Measurements from ENCODE around the gene CEACAM18. TPM values are rescaled to one million over a fixed set of nuclear protein-coding genes. Genes with fewer than 3 reads are reported as not detected.
"Not testable (repeated sequence)": the region's sequence is repeated elsewhere in the genome, so short reads cannot be mapped to it uniquely, and the experiment has no call there.

CEACAM18 gene
- total RNA-seq, 1 donor from 2014 or later = not detected

- Histone ChIP-seq H3K4me3 (ENCODE audit: low read depth, low read length) (no peak overlapping the region), H3K27me3 (ENCODE audit: control insufficient read depth, insufficient read depth, low read length) (no peaks in the 10 kb centered on the region), H3K36me3 (ENCODE audit: control insufficient read depth, insufficient read depth, low read length) (no peaks in the 10 kb centered on the region)
- DNase-seq (ENCODE audit: low read depth) = peak; percentile 2
- TF ChIP-seq CTCF (IDR thresholded peaks at IDR 0.05; ENCODE audit: insufficient read depth, low read length, severe bottlenecking) = no peak
- FAIRE-seq = no peak
These were observed 39.3 kb upstream of the CEACAM18 start for GRCh38 chr19:51439021-51439465.

- H3K4me3 ChIP-seq (ENCODE audit: low read depth, low read length) = no peak overlapping the region
- no peak for FAIRE-seq
- no peaks in the 10 kb centered on the region for H3K27me3 ChIP-seq (ENCODE audit: control insufficient read depth, insufficient read depth, low read length)
- no peak for DNase-seq (ENCODE audit: low read depth)
- no peak for TF ChIP-seq CTCF (IDR thresholded peaks at IDR 0.05; ENCODE audit: insufficient read depth, low read length, severe bottlenecking)
- no peaks in the 10 kb centered on the region for H3K36me3 ChIP-seq (ENCODE audit: control insufficient read depth, insufficient read depth, low read length)
These were observed 38.3 kb upstream of the CEACAM18 start for GRCh38 chr19:51440052-51440451.

- TF ChIP-seq CTCF (IDR thresholded peaks at IDR 0.05; ENCODE audit: insufficient read depth, low read length, severe bottlenecking) = no peak
- FAIRE-seq = no peak
- no peak for DNase-seq (ENCODE audit: low read depth)
- H3K4me3 ChIP-seq (ENCODE audit: low read depth, low read length) = no peak overlapping the region
- H3K36me3 ChIP-seq (ENCODE audit: control insufficient read depth, insufficient read depth, low read length) = no peaks in the 10 kb centered on the region
- H3K27me3 ChIP-seq (ENCODE audit: control insufficient read depth, insufficient read depth, low read length) = no peaks in the 10 kb centered on the region
These were observed 37.4 kb upstream of the CEACAM18 start for GRCh38 chr19:51440846-51441409.

GRCh38 chr19:51441410-51442390 lies 36.6 kb upstream of the CEACAM18 start:
- peak; percentile 76 for FAIRE-seq
- H3K36me3 ChIP-seq (ENCODE audit: control insufficient read depth, insufficient read depth, low read length) = no peaks in the 10 kb centered on the region
- no peak overlapping the region for H3K4me3 ChIP-seq (ENCODE audit: low read depth, low read length)
- H3K27me3 ChIP-seq (ENCODE audit: control insufficient read depth, insufficient read depth, low read length) = no peaks in the 10 kb centered on the region
- no peak for DNase-seq (ENCODE audit: low read depth)
- no peak for TF ChIP-seq CTCF (IDR thresholded peaks at IDR 0.05; ENCODE audit: insufficient read depth, low read length, severe bottlenecking)

GRCh38 chr19:51447510-51447909 lies 30.8 kb upstream of the CEACAM18 start:
- not testable (repeated sequence) for DNase-seq (ENCODE audit: low read depth); H3K36me3 ChIP-seq (ENCODE audit: control insufficient read depth, insufficient read depth, low read length); FAIRE-seq; H3K4me3 ChIP-seq (ENCODE audit: low read depth, low read length); H3K27me3 ChIP-seq (ENCODE audit: control insufficient read depth, insufficient read depth, low read length)

- Histone ChIP-seq H3K36me3 (ENCODE audit: control insufficient read depth, insufficient read depth, low read length) (no peaks in the 10 kb centered on the region), H3K4me3 (ENCODE audit: low read depth, low read length) (no peak overlapping the region), H3K27me3 (ENCODE audit: control insufficient read depth, insufficient read depth, low read length) (no peaks in the 10 kb centered on the region)
- DNase-seq (ENCODE audit: low read depth) (no peak), FAIRE-seq (no peak)
- TF ChIP-seq CTCF (IDR thresholded peaks at IDR 0.05; ENCODE audit: insufficient read depth, low read length, severe bottlenecking) = no peak
These were observed 30.3 kb upstream of the CEACAM18 start for GRCh38 chr19:51448011-51448410.
